GM19452 (cell line): Measurements from ENCODE around the gene CHCHD10.

Source experiments
- ATAC-seq: cut with Tn5 transposase; IDR thresholded peaks from one replicate; pipeline ENCODE4 v1.9.1; 2021; ENCODE audit not compliant: unreplicated experiment

CHCHD10 gene

GRCh38 chr22:23767673-23768548 is at the start of gene CHCHD10:
TSS of gene CHCHD10 (minus strand) at chr22:23767972. CDS start at chr22:23767874, 98 bp downstream.
- ATAC-seq: peak; percentile 56

- ATAC-seq: no peak
Observed at GRCh38 chr22:23817146-23817545, 49.4 kb upstream of the CHCHD10 start.

GRCh38 chr22:23816156-23816976 is 48.6 kb upstream of the CHCHD10 start:
- ATAC-seq: no peak

- no peak for ATAC-seq
Observed at GRCh38 chr22:23815541-23816155, 47.9 kb upstream of the CHCHD10 start.

- ATAC-seq: no peak
Observed at GRCh38 chr22:23812378-23812777, 44.6 kb upstream of the CHCHD10 start.

- ATAC-seq: no peak
Observed at GRCh38 chr22:23806837-23807236, 39.1 kb upstream of the CHCHD10 start.

DNA sequence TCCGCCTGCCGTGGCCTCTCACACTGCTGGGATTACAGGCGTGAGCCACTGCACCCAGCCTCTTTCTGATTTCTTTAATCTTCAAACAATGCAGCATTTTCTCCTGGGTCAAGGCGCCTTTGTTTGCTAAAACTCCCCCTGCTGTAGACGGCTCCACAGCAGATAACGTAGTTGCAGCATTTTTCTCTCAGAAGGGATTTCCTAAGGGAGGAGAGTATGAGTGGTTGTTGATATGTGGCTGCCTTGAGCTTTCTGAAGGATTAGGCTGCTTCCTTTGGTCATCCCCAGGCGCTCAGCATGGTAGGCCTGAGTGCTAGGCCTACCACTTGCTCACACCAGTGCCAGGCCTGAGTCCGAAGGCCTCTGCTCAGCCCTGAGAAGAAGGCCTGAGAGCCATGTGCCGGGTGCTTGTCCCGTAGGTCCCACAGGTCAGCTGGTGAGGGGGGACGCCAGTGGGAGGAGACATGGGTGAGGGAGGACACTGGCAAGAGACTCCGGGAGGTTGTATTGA is 37.1 kb upstream of the CHCHD10 start:
- no peak for ATAC-seq

- ATAC-seq: no peak
Observed at GRCh38 chr22:23803001-23803819, 35.4 kb upstream of the CHCHD10 start.

DNA sequence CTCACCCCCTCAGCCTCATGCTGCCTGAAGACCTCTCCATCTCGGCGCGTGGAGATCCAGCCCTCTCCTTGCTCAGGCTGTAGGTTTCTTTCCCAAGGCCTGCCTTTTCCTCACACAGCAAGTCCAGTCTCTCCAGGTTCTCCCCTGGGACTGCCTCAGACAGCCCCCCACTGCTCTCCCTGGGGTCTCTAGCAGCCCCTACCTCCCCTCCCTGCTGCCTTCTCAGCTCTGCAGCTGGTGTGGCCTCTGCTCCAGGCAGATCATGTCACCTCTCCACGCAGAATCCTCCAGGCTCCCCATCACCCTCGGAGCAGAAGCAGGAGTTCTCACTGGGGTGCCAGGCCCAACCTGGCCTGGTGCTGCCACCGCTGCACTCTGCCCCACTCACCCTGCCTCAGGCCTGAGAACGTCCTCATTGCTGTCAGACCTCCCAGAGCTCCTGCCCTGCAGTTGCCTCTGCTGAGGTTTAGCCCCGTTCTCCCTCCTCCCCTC is 34.2 kb upstream of the CHCHD10 start:
- ATAC-seq: no peak

- ATAC-seq: no peak
Observed at GRCh38 chr22:23801238-23801821, 33.6 kb upstream of the CHCHD10 start.

DNA sequence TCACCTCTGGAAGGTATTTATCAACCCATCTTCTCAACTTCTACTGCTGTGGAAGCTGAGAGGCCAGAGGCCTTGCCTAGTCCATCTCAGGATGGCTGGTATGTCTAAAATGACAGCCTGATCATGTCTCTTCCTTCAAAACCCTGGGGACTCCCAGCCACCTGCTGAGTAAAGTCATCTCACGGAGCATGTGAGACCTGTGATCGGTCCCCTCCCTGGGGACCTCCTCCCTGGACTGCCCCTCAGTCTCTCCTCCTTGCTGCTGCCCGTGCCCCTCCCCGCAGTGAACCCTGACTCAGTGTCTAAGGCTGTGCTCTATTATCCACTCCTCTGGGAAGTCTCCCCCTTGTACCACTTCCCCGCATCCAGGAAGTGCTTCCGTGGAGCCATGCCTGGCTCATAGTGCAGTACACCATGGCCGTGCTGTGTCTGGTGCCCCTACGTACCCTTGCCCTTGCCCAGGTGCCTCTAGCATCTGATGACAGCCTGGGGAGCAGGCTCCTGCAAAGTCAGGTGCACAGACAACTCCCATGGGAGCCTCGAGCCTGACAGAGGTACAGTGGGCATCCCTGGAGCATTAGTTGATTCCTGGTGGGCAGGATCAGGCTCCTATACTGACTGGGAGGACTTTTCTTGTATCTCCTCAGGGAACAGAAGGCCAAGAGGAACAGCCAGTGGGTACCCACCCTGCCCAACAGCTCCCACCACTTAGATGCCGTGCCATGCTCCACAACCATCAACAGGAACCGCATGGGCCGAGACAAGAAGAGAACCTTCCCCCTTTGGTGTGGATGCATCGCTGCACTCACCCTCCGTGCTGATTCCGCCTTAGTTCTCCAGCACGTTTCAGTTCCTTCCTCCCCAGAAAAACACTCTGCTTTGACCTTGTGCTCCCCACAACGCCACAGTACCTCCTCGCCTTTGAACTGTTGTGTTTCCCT is 32.8 kb upstream of the CHCHD10 start:
- ATAC-seq: peak; percentile 66

GRCh38 chr22:23796461-23796860 is 28.7 kb upstream of the CHCHD10 start:
- no peak for ATAC-seq

DNA sequence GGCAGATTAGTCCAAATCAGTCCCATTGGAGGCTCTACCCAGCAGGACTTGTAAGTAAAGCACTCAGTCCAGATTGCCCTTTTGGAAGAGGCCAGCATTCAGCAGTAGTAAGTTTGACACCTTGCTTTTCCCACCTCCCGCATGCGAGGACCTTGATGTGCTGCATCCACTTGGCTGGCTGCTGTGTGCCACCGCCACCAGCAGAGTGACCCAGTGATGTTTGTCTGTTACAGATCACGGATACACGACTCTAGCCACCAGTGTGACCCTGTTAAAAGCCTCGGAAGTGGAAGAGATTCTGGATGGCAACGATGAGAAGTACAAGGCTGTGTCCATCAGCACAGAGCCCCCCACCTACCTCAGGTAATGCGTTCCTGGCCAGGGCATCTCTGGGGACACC is 25.6 kb upstream of the CHCHD10 start:
- ATAC-seq: no peak

- no peak for ATAC-seq
Observed at GRCh38 chr22:23791738-23792645, 24.2 kb upstream of the CHCHD10 start.

DNA sequence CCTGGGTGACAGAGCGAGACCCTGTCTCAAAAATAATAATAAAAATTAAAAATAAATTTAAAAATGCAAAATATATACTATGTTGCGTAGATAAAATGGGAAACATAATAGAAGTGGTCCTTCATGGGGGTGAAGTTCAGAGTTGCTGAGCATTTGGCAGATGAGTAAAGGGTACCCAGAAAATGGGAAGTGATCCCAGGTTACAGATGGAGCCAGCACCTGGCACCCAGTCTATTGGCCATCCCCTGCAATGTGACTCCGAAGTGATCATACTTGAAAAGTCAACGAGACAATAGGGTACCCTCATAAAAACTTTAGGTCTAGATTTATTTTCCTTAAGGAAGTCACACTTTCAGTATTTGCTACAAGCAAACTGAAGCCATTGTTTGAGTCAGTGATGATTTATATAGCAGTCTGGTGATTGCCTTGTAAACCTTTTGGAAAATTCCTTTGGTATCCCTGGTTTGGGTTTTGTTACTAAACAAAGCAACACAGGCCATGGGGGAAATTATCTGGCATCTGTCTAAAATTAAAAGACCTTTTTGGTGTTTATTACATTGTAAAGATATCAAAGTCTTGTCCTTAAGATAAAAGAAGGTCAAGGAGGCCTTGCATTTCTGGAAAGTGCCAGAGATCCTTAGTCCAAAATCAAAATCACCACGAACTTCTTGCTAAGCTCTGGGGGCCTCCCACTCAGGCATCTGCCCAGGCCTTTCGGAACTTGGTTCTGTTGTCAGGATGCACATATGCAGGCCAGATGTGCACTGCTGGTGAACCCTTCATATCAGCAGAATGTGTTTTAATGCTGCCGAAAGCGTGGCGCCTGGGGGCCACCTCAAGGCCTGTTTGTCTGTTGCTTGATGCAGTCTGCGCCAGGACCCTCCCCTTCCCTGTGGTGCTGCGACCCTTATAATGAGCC is 23.3 kb upstream of the CHCHD10 start:
- no peak for ATAC-seq

DNA sequence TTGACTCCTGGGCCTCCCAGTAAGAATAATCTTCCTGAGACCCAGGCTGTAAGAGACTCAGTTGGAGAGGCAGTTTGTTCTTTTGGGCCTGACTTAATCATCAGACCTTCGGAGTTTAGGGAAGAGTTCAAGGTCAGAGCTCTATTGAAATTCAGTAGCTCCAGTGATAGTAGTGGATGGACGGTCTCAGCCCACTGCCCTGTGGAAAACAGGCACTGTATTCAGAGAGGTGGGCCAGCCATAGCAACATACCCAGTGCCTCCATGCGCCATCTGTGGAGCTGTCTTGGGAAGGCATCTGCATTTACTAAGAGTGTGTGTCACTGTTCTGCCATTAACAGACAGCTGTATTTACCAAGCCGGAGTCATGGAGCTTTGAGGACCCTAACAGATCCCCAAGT is 21.9 kb upstream of the CHCHD10 start:
- no peak for ATAC-seq

DNA sequence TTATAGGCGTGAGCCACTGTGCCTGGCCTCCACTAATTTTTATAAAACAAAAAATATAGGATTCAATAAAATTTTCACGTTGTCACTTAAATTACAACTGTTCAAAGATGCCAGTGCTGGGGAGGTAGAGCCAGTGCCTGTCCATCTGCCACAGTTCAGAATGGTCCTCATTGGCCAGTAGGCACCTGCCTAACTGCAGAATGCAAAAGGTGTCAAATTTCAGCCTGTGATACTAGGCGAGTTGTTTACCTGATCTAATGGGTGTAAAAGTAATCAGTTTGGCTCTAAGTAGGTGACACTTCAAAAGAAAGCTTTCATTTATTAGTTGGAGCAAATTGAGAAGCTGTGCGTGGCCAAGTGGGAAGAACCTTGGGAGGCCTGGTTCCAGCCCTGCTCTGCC is 21.3 kb upstream of the CHCHD10 start:
- no peak for ATAC-seq
